Activated naive CD4-positive, alpha-beta T cell treated with anti-CD3 and anti-CD28 coated beads, Interleukin-2, amount 50 U/mL, for 72 hours (primary cell): ENCODE measurements around the gene KRTAP9-3. TPM values are rescaled to one million over a fixed set of nuclear protein-coding genes. Genes with fewer than 3 reads are reported as not detected.
A peak's percentile ranks its signal among the peaks of the same experiment; 100 is the strongest.
"Not testable (repeated sequence)": the region's sequence is repeated elsewhere in the genome, so short reads cannot be mapped to it uniquely, and the experiment has no call there.

Experiments used
- ATAC-seq, 2 donors: fragments of 150-1000 bp; cut with Tn5 transposase; 2 replicates each; pipeline ENCODE4 v1.10.0; 2021; ENCODE audit warnings: mild to moderate bottlenecking in 2 of 2, moderate library complexity in 2 of 2
- DNase-seq, 2 donors: peaks; one replicate each; pipeline ENCODE4 v3.0.0; 2021 to 2022; ENCODE audit warnings: low spot score in 2 of 2
- H3K27ac Mint-ChIP-seq, 2 donors: one replicate each; pipeline ENCODE4 v1.8.0; 2022; ENCODE audit warnings: mild to moderate bottlenecking in 2 of 2, mixed read lengths in 2 of 2
- H3K36me3 Mint-ChIP-seq, 2 donors: one replicate each; pipeline ENCODE4 v1.8.0; 2022; ENCODE audit warnings: mixed read lengths in 2 of 2
- H3K9me3 Mint-ChIP-seq, 2 donors: one replicate each; pipeline ENCODE4 v1.8.0; 2022; ENCODE audit warnings: mixed read lengths in 2 of 2
- total RNA-seq, 2 donors: library from RNA; stranded (reverse); gene quantifications; one replicate each; pipeline ENCODE4 v1.2.3, GENCODE V29; 2022

Gene KRTAP9-3
- total RNA-seq: not detected

- not testable (repeated sequence) for ATAC-seq, H3K9me3 Mint-ChIP-seq, H3K36me3 Mint-ChIP-seq, DNase-seq, H3K27ac Mint-ChIP-seq
Measured at GRCh38 chr17:41232399-41233105, at the start of gene KRTAP9-3. TSS of gene KRTAP9-3 (plus strand) at chr17:41232449. CDS start at chr17:41232502, 53 bp downstream.

DNA sequence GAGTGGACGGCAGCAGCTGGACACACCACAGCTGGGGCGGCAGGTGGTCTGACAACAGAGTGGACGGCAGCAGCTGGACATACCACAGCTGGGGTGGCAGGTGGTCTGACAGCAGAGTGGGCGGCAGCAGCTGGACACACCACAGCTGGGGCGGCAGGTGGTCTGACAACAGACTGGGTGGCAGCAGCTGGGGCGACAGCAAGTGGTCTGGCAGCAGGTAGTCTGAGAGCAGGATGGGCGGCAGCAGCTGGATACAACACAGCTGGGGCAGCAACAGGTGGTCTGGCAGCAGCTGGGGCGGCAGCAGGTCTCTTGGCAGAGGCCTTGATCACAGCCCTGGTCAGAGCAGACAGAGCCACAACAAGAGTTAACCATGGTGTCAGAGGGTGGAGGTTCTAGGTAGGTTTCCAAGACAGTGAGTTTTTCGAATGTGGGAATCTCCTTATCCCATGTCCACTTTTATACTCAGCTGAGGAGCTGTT is 47.7 kb upstream of the KRTAP9-3 start, which contains the start of gene KRTAP4-1:
Gene KRTAP4-1 (minus strand): TSS at position 432 of the 482 bp plus-strand sequence. CDS start 57 bp downstream, at position 375.
- Mint-ChIP-seq H3K9me3 (no peaks in the 10 kb centered on the region), H3K36me3 (no peaks in the 10 kb centered on the region), H3K27ac (no peak within 1 kb of the TSS)
- ATAC-seq: no peak
- no peak for DNase-seq

DNA sequence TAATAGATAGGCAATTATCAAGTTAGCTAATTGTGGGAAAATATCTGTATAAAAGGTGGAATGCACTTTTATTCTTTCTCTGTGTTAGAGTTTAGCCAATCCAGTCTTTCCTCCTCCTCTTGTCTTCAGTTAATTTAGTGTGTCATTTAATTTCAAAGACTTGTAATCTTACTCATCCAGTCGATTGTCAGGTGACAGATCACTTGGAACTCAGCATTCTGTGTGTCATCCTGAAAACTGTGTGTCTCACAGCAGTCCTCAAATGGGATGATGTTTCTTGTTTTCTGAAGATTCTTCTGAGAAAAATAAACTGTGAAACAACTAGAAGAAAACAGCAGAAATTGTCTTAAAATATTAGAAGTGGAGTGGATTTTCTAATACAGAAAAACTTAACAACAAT is 47.2 kb upstream of the KRTAP9-3 start:
- H3K36me3 Mint-ChIP-seq: no peaks in the 10 kb centered on the region

GRCh38 chr17:41186872-41187271 is 45.4 kb upstream of the KRTAP9-3 start:
- DNase-seq (no peak), ATAC-seq (no peak)
- no peak overlapping the region for H3K27ac Mint-ChIP-seq
- no peaks in the 10 kb centered on the region for H3K36me3 Mint-ChIP-seq
- H3K9me3 Mint-ChIP-seq: no peaks in the 10 kb centered on the region

More for the DNA sequence above, 47.2 kb upstream of the KRTAP9-3 start:
- ATAC-seq (peak in 1 of 2 donors; percentile 58), DNase-seq (no peak)
- Mint-ChIP-seq H3K9me3 (no peaks in the 10 kb centered on the region), H3K27ac (no peak overlapping the region)

DNA sequence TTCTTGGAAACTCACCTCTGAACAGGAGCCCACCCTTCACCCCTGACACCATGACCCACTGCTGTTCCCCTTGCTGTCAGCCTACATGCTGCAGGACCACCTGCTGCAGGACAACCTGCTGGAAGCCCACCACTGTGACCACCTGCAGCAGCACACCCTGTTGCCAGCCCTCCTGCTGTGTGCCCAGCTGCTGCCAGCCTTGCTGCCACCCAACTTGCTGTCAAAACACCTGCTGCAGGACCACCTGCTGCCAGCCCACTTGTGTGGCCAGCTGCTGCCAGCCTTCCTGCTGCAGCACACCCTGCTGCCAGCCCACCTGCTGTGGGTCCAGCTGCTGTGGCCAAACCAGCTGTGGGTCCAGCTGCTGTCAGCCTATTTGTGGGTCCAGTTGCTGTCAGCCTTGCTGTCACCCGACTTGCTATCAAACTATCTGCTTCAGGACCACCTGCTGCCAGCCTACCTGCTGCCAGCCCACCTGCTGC is 42.4 kb upstream of the KRTAP9-3 start, which contains the start of gene KRTAP9-1:
Gene KRTAP9-1 (plus strand): TSS at position 51 of the 482 bp plus-strand sequence. CDS start 0 bp downstream, at position 51.
- not testable (repeated sequence) for ATAC-seq, H3K36me3 Mint-ChIP-seq, H3K9me3 Mint-ChIP-seq, DNase-seq
- H3K27ac Mint-ChIP-seq: peak within 1 kb of the TSS; percentile 3 to 66

- H3K27ac Mint-ChIP-seq: peak overlapping the region in 1 of 2 donors; percentile 3
- H3K9me3 Mint-ChIP-seq: peaks cover 3 to 4% of the 10 kb centered on the region in 2 donors
- DNase-seq: no peak
- ATAC-seq: no peak
- H3K36me3 Mint-ChIP-seq: no peaks in the 10 kb centered on the region
Measured at GRCh38 chr17:41190328-41190727, 41.9 kb upstream of the KRTAP9-3 start.

DNA sequence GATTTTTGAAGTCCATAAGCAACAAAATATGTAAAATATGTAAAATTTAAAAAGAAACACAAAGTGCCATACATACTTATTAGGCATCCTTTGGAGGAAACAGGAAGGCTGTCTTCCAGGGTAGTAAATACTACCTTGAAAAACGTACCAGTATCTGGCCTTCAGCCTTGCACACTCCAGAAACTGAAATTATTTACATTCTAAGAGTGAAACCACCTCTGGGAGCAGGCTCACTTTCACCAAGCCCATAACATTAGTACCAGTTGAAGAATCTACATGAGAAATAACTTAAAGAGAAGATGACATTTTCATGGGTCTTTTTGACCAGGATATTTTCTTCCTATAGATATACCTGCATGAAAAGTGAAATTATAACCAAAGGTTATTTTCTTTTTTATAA is 36.2 kb upstream of the KRTAP9-3 start:
- Mint-ChIP-seq H3K27ac (no peak overlapping the region), H3K9me3 (peaks cover 8% of the 10 kb centered on the region in 2 donors), H3K36me3 (no peaks in the 10 kb centered on the region)
- no peak for ATAC-seq
- no peak for DNase-seq

- H3K36me3 Mint-ChIP-seq: no peaks in the 10 kb centered on the region
- no peak overlapping the region for H3K27ac Mint-ChIP-seq
- DNase-seq (no peak), ATAC-seq (no peak)
- peaks cover 3 to 5% of the 10 kb centered on the region in 2 donors for H3K9me3 Mint-ChIP-seq
Measured at GRCh38 chr17:41199421-41200078, 32.7 kb upstream of the KRTAP9-3 start.

DNA sequence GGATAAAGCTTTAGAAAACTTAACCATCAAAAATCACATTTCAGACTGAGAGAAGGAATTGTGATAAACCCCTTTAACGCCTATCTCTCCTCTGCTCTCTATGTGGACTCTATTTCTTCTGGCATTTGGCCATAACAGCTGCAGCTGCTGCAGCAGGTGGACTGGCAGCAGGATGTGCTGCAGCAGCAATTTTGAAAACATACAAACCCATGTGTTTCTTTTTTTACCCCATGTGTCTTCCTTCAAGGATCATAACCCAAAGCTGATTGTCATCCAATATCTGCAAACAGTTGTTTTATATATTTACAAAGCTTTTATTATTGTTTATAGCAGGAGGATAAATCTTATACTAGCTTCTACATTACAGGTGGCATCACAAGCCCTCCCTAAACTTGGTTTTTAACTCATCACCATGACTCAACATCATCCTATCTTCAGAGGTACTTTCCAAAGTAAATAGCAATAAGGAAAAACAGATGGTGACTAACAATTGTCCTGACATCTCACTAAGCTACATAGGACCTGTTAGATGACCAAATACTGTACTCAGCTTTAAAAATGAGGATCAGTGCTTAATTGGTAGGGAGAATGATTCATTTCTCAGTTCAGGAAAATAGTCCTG is 20.3 kb upstream of the KRTAP9-3 start:
- Mint-ChIP-seq H3K9me3 (no peaks in the 10 kb centered on the region), H3K36me3 (no peaks in the 10 kb centered on the region), H3K27ac (no peak overlapping the region)
- no peak for DNase-seq
- peak in 1 of 2 donors; percentile 66 for ATAC-seq

DNA sequence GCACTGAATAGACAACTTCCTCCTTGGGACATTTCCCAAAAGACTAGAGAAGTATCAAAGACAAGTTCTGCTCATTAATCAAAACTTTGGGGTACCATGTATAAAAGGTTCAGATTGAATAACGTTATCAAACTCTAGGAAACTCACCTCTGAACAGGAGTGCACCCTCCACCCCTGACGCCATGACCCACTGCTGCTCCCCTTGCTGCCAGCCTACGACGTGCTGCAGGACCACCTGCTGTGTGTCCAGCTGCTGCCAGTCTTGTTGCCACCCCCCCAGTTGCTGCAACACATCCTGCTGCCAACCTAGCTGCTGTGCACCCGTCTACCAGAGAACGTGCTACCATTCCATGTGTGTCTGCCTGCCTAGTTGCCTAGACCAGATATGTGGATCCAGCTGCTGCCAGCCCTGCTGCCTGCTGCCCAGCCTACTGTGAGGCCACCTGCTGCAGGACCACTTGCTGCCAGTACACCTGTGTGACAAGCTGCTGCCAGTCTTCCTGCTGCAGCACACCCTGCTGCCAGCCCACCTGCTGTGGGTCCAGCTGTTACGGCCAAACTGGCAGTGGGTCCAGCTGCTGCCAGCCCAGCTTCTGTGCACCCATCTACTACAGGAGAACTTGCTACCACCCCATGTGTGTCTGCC is 19.6 kb upstream of the KRTAP9-3 start:
- ATAC-seq (no peak), DNase-seq (no peak)
- no peaks in the 10 kb centered on the region for H3K36me3 Mint-ChIP-seq
- no peaks in the 10 kb centered on the region for H3K9me3 Mint-ChIP-seq
- H3K27ac Mint-ChIP-seq: no peak overlapping the region

DNA sequence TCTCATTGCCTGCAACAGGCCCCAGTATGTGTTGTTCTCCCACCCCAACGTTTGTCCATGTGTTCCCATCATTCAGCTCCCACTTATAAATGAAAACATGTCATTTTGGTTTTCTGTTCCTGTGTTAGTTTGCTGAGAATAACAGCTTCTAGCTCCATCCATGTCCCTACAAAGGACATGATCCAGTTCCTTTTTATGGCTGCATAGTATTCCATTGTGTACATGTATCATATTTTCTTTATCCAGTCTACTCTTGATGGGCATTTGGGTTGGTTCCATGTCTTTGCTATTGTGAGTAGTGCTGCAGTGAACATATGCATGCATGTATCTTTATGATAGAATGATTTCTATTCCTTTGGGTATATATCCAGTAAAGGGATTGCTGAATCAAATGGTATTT is 16.6 kb upstream of the KRTAP9-3 start:
- DNase-seq: no peak
- Mint-ChIP-seq H3K36me3 (peaks cover 5 to 19% of the 10 kb centered on the region in 2 donors), H3K9me3 (peaks cover 4 to 16% of the 10 kb centered on the region in 2 donors), H3K27ac (no peak overlapping the region)
- no peak for ATAC-seq

- ATAC-seq (no peak), DNase-seq (no peak)
- no peak overlapping the region for H3K27ac Mint-ChIP-seq
- peaks cover 4 to 20% of the 10 kb centered on the region in 2 donors for H3K9me3 Mint-ChIP-seq
- peaks cover 5 to 16% of the 10 kb centered on the region in 2 donors for H3K36me3 Mint-ChIP-seq
Measured at GRCh38 chr17:41223821-41224220, 8.4 kb upstream of the KRTAP9-3 start.

DNA sequence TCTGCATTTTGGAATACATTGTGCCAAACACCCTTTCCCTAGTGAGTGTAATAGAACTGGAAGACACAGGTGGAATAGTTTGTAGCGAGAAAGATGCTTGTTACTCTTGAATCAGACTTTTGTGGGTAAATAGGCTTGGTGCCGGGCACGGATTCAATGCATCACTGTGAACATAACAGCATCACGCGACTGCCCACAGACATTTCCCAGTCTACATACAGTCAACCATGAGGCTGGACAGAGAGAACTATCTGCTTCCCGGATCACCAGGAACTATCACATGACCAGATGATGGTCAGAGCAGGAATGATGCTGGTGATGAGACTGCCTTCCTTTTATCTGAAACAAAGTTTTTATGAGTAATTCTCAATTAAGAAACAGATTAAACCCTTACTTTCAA is 6.2 kb upstream of the KRTAP9-3 start:
- ATAC-seq (no peak), DNase-seq (no peak)
- peaks cover 0 to under 1% of the 10 kb centered on the region in 2 donors for H3K36me3 Mint-ChIP-seq
- peaks cover 0 to 4% of the 10 kb centered on the region in 2 donors for H3K9me3 Mint-ChIP-seq
- no peak overlapping the region for H3K27ac Mint-ChIP-seq

DNA sequence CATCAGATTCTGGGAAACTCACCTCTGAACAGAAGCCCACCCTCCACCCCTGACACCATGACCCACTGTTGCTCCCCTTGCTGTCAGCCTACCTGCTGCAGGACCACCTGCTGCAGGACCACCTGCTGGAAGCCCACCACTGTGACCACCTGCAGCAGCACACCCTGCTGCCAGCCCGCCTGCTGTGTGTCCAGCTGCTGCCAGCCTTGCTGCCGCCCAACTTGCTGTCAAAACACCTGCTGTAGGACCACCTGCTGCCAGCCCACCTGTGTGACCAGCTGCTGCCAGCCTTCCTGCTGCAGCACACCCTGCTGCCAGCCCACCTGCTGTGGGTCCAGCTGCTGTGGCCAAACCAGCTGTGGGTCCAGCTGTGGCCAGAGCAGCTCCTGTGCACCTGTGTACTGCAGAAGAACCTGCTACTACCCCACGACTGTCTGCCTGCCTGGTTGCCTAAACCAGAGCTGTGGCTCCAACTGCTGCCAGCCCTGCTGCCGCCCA is 5.6 kb upstream of the KRTAP9-3 start, which contains the start of gene KRTAP9-2:
Gene KRTAP9-2 (plus strand): TSS at position 51 of the 498 bp plus-strand sequence. CDS start 7 bp downstream, at position 58.
- not testable (repeated sequence) for DNase-seq

DNA sequence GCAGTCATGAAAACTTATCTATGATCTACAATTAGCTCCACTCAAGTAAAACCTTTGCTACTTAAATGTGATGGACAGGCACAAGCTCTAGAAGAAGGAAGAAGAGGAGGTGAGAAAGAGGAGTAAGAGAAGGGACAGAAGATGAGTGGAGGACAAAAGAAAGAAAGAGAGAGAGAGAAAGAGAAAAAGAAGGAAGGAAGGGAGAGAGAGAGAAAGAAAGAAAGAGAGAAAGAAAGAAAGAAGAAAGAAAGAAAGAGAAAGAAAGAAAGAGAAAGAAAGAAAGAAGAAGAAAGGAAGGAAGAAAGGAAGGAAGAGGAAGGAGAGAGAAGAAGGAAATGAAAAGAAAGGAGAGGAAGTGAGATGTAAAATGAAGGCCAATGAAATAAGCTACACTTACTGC is 2.2 kb upstream of the KRTAP9-3 start:
- Mint-ChIP-seq H3K9me3 (no peaks in the 10 kb centered on the region), H3K36me3 (no peaks in the 10 kb centered on the region), H3K27ac (no peak overlapping the region)
- no peak for ATAC-seq
- no peak for DNase-seq

More for the DNA sequence above, 5.6 kb upstream of the KRTAP9-3 start, which contains the start of gene KRTAP9-2:
- H3K36me3 Mint-ChIP-seq, H3K9me3 Mint-ChIP-seq, H3K27ac Mint-ChIP-seq, ATAC-seq: not testable (repeated sequence)

GRCh38 chr17:41231731-41232130 is 518 bp upstream of the KRTAP9-3 start:
- Mint-ChIP-seq H3K36me3 (no peaks in the 10 kb centered on the region), H3K27ac (no peak overlapping the region), H3K9me3 (no peaks in the 10 kb centered on the region)
- DNase-seq (no peak), ATAC-seq (no peak)
